ENCODE results near the gene KCNMA1.

DNA sequence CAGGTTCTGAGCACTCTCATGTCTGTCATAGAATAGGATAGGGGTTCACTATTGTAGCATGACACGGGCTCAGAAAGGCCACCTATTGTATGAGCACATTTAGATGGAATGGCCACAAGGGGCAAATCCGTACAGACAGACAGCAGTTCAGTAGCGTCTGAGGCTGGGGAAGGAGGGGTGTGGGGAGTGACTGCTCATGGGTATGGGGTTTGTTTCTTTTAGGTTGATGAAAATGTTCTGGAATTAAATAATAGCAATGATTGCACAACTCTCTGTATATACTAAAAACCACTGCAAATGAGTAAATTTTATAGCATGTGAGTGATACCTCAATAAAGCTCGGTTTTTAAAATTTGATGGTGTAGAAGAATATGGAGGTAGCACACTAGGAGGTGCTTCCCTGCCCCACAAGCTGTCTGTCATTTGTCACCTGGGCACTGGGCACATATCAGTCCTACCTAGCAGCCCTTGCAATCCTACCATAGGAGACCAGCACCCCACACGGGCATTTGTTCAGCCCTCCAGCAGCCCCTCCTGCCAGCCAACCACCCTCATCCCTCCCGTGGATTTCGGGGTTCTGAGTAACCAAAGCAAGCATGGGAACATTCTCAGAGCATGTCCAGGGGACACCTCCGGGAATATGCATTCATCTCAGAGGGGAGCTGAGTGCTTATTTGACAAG lies 35.2 kb downstream of the KCNMA1 start:
- TF ChIP-seq GATA2 (IDR thresholded peaks at IDR 0.05; ENCODE audit: low read depth, low read length) (no peak), GATA3 (IDR thresholded peaks at IDR 0.05; ENCODE audit: low read depth, low read length) (no peak)

All from SH-SY5Y (cell line).